NCI-H2196 treated with DMSO at 0.1 percent for 48 hours (cell line): ENCODE results near the gene BBS4.

Source experiments
- DNase-seq: peaks from one replicate; lab custom pipeline; 2025; ENCODE audit not compliant: unreplicated experiment; lab: John Stamatoyannopoulos, UW

BBS4 gene

DNA sequence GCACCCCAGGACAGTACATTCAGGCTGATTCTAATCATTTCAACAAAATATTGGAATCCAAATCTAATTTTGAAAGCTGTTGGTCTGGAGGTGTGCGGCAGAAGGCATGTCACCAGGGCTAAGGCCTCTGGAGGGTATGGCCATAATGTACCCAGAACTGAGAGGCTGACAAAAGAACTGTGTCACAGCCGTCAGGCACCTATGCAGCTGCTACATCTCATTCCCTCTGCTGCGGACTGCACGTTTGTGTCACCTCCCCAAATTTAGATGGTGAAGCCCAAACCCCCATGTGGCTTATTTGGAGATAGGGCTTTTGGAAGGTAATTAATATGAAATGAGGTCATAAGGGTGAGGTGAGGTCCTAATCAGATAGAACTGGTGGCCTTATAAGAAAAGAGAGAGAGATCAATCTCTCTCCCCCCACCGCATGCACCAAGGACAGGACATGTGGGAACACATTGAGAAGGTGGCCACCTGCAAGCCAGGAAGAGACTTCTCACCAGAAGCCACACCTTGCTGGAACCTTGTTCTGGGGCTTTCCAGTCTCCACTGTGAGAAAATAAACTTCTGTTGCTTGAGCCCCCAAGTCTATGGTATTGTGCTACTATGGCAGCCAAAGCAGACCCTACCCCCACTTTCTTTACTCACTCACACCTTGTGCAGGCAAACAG is 74.7 kb downstream of the BBS4 start:
- DNase-seq = no peak

- no peak for DNase-seq
Observed at GRCh38 chr15:72764656-72765055, 78.6 kb downstream of the BBS4 start.

- no peak for DNase-seq
Observed at GRCh38 chr15:72766025-72766424, 80.0 kb downstream of the BBS4 start.

GRCh38 chr15:72766780-72767179 is 80.8 kb downstream of the BBS4 start:
- no peak for DNase-seq

GRCh38 chr15:72770673-72771328 is 84.8 kb downstream of the BBS4 start:
- DNase-seq = no peak

GRCh38 chr15:72771329-72771725 is 85.3 kb downstream of the BBS4 start:
- DNase-seq = no peak

- DNase-seq = no peak
Observed at GRCh38 chr15:72774696-72775383, 88.8 kb downstream of the BBS4 start.

- no peak for DNase-seq
Observed at GRCh38 chr15:72778796-72779195, 92.8 kb downstream of the BBS4 start.

DNA sequence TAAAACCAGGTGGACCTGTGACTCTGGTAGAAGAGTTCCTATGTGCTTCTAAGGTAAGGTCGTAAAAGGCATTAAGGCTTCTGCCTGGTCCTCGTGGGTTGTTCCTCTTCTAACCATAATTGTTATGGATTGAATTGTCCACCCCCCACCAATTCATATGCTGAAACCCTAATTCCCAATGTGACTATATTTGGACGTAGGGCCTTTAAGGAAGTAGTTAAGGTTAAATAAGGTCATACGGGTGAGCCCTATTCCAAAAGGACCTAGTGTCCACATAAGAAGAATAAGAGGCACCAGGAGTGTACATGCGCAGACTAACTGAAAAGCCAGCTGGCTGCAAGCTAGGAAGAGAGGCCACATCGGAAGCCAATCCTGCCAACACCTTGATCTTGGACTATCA is 95.6 kb downstream of the BBS4 start:
- DNase-seq = no peak

DNA sequence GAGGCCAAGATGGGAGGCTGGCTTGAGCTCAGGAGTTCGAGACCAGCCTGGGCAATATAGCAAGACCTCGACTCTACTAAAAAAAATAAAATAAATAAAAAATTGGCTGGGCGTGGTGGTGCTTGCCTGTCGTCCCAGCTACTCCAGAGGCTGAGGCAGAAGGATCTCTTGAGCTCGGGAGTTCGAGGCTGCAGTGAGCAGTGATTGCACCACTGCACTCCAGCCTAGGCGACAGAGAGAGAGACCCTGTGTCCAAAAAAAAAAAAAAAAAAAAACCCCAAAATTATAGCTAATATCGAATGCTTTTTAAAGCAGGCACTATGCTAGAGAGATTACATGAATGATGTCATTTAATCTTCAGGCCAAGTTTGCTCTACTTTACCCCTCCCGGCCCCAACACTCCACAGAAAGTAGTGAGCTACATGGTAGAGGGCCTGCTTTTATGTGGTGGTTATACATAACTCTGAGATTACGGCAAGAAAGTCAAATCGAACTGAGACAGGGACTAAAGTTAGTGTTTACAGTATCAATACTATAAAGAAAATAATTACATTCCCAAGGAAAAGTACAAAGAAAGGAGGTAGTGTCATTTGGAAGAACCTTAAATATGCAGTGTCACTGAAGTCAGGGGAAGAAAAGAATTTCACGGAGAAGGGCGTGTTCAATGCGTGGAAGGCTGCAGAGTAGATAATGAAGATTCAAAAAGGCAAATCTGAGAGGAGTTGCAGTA is 96.4 kb downstream of the BBS4 start:
- DNase-seq = no peak

DNA sequence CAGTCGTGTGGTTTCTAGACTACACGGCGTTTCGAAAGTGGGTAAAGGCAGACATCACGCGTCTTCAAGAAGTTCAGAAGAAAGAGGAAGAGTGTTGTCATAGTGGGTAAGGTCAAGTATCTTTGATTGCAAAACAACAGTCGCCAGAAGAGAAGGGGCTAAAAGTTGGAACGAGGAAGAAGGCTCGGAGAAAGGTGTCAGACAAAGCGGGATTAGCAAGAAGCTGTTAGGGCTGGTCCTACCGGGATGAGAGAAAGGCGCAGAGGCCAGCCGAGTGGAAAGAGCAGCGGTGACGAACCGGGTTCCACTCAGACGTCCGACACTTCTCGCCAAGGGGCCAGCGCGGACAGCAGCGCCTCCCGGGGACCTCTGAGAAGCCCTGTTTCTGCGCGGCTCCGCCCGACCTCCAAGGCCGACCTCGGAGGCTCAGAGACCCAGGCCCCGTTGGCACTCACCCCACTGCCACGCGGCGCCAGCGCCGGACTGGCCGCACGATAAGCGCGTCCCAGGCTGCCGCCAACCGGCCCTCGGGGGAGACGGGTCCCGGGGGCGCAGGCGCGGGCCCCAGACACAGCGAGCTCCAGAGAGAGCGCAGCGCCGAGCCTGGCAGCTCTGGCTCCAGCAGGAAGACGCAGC is 97.1 kb downstream of the BBS4 start:
- DNase-seq = no peak

GRCh38 chr15:72783640-72784455 is 97.8 kb downstream of the BBS4 start, which contains the start of gene ADPGK:
ADPGK (minus strand) TSS chr15:72783758; CDS start chr15:72783691, 67 bp downstream.
- DNase-seq = peak; percentile 48

GRCh38 chr15:72784456-72784876 is 98.5 kb downstream of the BBS4 start:
- DNase-seq = no peak

GRCh38 chr15:72785432-72785831 is 99.4 kb downstream of the BBS4 start:
- no peak for DNase-seq

- no peak for DNase-seq
Observed at GRCh38 chr15:72785841-72786240, 99.8 kb downstream of the BBS4 start.

DNA sequence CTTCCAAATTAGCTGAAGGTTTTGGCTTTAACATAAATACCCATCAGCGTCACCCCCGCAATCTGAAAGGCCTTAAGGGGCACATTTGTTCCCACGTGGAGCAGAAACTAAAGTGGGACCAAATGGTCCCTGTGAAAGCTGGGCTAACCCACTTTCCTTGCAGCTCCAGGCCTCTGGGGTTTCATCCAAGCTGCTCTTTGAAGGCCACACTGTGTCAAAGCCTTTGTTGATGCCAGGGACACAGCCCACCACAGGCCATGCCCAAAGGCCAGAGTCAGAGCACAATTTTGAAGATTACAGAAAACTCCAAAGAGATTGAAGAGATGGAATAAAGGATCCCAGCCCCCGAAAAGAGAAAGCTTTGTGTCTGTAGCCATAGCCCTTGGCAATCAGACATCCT is 100.2 kb downstream of the BBS4 start:
- DNase-seq = no peak

DNA sequence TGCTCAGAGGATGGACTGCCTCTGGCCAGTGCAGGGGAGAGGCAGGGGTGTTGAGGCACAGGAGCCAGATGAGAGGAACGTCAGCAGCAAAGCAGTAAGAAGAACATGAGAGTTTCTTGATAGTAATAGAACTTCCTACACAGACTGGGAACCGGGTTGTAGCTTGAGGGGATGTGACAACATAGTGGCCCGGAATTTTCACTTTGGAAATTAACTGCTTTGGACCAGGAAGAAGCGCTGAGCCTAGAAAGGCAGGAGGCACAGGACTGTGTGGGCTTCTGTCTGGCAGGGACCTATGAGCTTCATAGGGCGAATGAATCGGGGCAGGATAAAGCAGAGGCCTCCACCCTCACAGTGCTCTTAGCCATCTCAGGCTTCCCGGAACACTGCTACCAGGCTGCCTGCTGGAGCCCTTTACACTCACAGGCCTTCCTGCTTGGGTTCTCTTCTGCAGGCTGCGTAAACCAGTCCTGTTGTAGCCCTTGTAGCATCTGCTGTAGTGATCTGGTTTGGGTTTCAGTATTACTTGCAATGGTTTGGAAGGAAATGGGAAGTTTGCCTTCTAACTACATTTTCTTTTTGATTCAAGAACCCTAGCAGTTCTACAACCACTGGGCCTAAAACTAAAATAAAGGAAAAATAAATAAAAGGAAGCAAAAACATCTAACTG is 100.8 kb downstream of the BBS4 start:
- DNase-seq = no peak

DNA sequence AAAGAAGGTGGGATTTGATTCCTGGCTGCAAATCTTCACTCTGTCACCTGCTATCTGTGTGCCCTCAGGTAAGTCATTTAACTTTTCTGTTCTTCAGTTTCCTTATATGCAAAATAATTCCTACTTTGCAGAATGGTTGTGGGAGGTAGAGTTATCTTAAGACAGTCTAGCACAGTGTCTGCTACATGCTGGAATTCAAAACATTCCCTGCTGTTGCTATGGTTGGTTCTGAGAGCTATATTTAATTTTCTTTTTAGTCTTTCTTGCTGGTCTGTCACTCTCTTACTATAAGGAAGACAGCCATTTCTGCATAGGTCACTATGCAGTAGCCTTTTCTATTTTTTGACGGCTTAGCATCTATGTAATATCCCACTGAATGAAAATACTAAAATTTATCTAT is 101.5 kb downstream of the BBS4 start:
- DNase-seq = no peak
